Type B pancreatic cell (in vitro differentiated cells): Measurements from ENCODE around the gene TMEM253. TPM values are rescaled to one million over a fixed set of nuclear protein-coding genes. Genes with fewer than 3 reads are reported as not detected.

Source experiments
- DNase-seq: peaks from one replicate; pipeline ENCODE4 v3.0.0; 2021; ENCODE audit warnings: mixed read lengths; ENCODE audit not compliant: unreplicated experiment; ENCODE audit errors: extremely low spot score
- H3K27ac Mint-ChIP-seq: 2 replicates; pipeline ENCODE4 v1.8.0; 2021; ENCODE audit warnings: mild to moderate bottlenecking, mixed read lengths
- H3K27me3 Mint-ChIP-seq: 2 replicates; pipeline ENCODE4 v1.8.0; 2021; ENCODE audit warnings: mixed read lengths
- H3K36me3 Mint-ChIP-seq: 2 replicates; pipeline ENCODE4 v1.8.0; 2021; ENCODE audit warnings: mixed read lengths
- H3K4me1 Mint-ChIP-seq: one replicate; pipeline ENCODE4 v1.8.0; 2021; ENCODE audit warnings: mixed read lengths; ENCODE audit not compliant: unreplicated experiment
- H3K4me3 Mint-ChIP-seq: 2 replicates; pipeline ENCODE4 v1.8.0; 2021; ENCODE audit warnings: mild to moderate bottlenecking, mixed read lengths
- H3K9me3 Mint-ChIP-seq: 2 replicates; pipeline ENCODE4 v1.8.0; 2021; ENCODE audit warnings: mixed read lengths
- total RNA-seq: library from RNA; stranded (reverse); gene quantifications from 2 replicates; pipeline ENCODE4 v1.2.1, GENCODE V29; 2021; ENCODE audit warnings: low replicate concordance
- TF ChIP-seq, protein P1 (sequence below): fragments of 200-600 bp; sonication (generic); conservative IDR thresholded peaks from 2 replicates; pipeline ENCODE4 v1.5.0; 2021; ENCODE audit warnings: antibody characterized with exemption, mild to moderate bottlenecking

The TMEM253 gene
- total RNA-seq, 1 donor from 2014 or later, result 1.8 TPM

DNA sequence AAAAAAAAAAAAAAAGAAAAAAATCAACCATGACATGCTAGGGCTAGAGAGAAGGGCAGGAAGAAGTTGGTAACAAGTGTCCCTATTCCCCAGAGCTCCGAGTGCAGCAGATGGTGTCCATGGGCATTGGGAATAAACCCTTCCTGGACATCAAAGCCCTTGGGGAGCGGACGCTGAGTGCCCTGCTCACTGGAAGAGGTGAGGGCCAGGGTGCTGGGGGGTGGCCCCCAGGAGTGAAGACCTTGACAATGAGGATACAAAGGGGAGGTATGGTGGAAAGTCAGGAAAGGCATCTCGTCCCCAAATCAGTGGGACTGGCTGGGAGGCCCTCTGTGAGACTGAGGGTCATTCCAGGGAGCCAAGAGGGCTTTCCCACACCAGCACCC lies 14.0 kb upstream of the TMEM253 start:
- H3K4me1 Mint-ChIP-seq, result peaks cover 11% of the 10 kb centered on the region
- no peak overlapping the region for H3K27ac Mint-ChIP-seq

GRCh38 chr14:21087294-21088091 lies 13.4 kb upstream of the TMEM253 start:
- peak overlapping the region; percentile 61 for H3K4me3 Mint-ChIP-seq
- no peaks in the 10 kb centered on the region for H3K27me3 Mint-ChIP-seq
- H3K4me1 Mint-ChIP-seq, result peaks cover 12% of the 10 kb centered on the region
- no peak for DNase-seq
- peaks cover 34% of the 10 kb centered on the region for H3K36me3 Mint-ChIP-seq
- peak overlapping the region; percentile 48 for H3K27ac Mint-ChIP-seq
- TF ChIP-seq, protein P1, sequence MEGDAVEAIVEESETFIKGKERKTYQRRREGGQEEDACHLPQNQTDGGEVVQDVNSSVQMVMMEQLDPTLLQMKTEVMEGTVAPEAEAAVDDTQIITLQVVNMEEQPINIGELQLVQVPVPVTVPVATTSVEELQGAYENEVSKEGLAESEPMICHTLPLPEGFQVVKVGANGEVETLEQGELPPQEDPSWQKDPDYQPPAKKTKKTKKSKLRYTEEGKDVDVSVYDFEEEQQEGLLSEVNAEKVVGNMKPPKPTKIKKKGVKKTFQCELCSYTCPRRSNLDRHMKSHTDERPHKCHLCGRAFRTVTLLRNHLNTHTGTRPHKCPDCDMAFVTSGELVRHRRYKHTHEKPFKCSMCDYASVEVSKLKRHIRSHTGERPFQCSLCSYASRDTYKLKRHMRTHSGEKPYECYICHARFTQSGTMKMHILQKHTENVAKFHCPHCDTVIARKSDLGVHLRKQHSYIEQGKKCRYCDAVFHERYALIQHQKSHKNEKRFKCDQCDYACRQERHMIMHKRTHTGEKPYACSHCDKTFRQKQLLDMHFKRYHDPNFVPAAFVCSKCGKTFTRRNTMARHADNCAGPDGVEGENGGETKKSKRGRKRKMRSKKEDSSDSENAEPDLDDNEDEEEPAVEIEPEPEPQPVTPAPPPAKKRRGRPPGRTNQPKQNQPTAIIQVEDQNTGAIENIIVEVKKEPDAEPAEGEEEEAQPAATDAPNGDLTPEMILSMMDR, result no peak
- no peaks in the 10 kb centered on the region for H3K9me3 Mint-ChIP-seq

More for the DNA sequence above, 14.0 kb upstream of the TMEM253 start:
- Mint-ChIP-seq H3K27me3 (no peaks in the 10 kb centered on the region), H3K4me3 (no peak overlapping the region), H3K36me3 (peaks cover 32% of the 10 kb centered on the region), H3K9me3 (no peaks in the 10 kb centered on the region)
- TF ChIP-seq, protein P1, result no peak
- no peak for DNase-seq

- Mint-ChIP-seq H3K27ac (no peak overlapping the region), H3K4me1 (peaks cover 21% of the 10 kb centered on the region), H3K36me3 (peaks cover 38% of the 10 kb centered on the region)
These were observed 12.2 kb upstream of the TMEM253 start for GRCh38 chr14:21088687-21089086.

DNA sequence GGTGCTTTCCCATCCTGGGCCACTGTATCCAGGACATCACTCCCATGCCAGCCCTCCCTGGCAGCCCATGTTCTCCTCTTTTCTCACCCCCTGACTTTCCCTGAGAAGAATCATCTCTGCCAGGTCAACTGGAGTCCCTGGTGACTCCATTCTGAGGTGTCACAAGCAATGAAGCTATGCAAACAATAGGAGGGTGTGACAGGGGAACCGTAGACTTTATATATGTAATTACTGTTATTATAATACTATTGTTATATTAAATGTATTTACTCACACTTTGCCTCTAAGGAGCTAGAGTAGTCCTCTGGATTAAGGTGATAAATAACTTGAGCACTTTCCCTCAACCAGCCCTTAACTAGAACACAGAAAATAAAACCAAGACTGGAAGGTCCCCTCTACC lies 11.6 kb upstream of the TMEM253 start:
- Mint-ChIP-seq H3K36me3 (peaks cover 34% of the 10 kb centered on the region), H3K4me3 (no peak overlapping the region)

More at GRCh38 chr14:21088687-21089086, 12.2 kb upstream of the TMEM253 start:
- DNase-seq, result no peak
- no peaks in the 10 kb centered on the region for H3K9me3 Mint-ChIP-seq
- H3K4me3 Mint-ChIP-seq, result no peak overlapping the region
- TF ChIP-seq, protein P1, result no peak
- H3K27me3 Mint-ChIP-seq, result no peaks in the 10 kb centered on the region

GRCh38 chr14:21089877-21090193 lies 11.0 kb upstream of the TMEM253 start:
- no peak for DNase-seq
- H3K4me1 Mint-ChIP-seq, result peaks cover 29% of the 10 kb centered on the region
- H3K27me3 Mint-ChIP-seq, result no peaks in the 10 kb centered on the region
- peaks cover 29% of the 10 kb centered on the region for H3K36me3 Mint-ChIP-seq
- H3K27ac Mint-ChIP-seq, result no peak overlapping the region
- TF ChIP-seq, protein P1, result no peak
- no peak overlapping the region for H3K4me3 Mint-ChIP-seq
- H3K9me3 Mint-ChIP-seq, result no peaks in the 10 kb centered on the region

More for the DNA sequence above, 11.6 kb upstream of the TMEM253 start:
- Mint-ChIP-seq H3K27me3 (no peaks in the 10 kb centered on the region), H3K9me3 (no peaks in the 10 kb centered on the region), H3K27ac (no peak overlapping the region), H3K4me1 (peaks cover 27% of the 10 kb centered on the region)
- no peak for DNase-seq
- TF ChIP-seq, protein P1, result no peak
